ENCODE data around the gene POU2F1.
A peak's percentile ranks its signal among the peaks of the same experiment; 100 is the strongest.

Gene POU2F1

DNA sequence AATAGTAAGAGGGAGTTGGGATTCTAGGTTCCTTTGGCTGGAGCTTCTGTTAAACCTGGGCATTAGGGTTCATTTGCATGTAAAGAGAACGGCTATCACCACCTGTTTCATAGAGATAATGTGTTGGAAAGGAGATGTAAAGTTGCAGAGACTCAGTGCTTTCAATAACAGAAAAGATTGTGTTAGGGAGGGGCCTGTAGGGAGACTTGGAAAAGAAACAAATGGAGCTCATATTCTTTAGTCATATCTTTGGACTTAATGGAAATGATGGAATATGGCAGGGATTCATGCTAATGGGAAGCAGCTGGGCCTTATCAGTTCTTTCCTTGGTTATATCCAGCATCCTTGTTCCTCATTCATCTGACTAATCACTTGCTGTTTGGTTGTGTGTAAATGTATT is 152.7 kb downstream of the POU2F1 start:
- in situ Hi-C loops (cut with HindIII; ENCODE audit: low pct_ligation_motif_present, low pct_unique_long_range_greater_than_20kb, low sequenced_read_pairs), result no loop called here
- no peak for DNase-seq

DNA sequence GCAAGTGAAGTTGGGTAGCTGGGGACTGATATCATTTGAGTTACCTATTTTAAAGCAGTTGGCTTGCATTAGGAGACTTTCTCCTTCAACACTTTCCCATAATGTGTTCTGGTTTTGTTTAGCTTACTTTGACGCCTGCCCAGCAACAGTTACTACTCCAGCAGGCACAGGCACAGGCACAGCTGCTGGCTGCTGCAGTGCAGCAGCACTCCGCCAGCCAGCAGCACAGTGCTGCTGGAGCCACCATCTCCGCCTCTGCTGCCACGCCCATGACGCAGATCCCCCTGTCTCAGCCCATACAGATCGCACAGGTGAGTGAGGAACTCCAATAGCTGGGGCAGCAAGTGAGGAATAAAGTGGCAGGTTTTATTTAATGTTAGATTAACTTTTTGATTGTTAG is 153.3 kb downstream of the POU2F1 start:
- DNase-seq, result no peak
- in situ Hi-C loops (cut with HindIII; ENCODE audit: low pct_ligation_motif_present, low pct_unique_long_range_greater_than_20kb, low sequenced_read_pairs), result no loop called here

DNA sequence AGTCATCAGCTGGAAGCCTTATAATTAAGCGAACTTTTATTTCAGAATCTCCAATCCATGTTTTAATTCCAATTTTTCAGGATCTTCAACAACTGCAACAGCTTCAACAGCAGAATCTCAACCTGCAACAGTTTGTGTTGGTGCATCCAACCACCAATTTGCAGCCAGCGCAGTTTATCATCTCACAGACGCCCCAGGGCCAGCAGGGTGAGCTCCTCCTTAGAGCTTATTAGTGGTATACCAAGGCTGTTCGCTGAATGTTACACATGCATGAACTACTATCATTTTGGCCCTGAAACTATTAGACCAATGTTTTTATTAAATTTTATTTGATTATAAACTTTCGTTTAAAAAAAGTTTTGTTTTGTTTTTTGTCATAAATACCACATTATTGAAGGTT is 155.3 kb downstream of the POU2F1 start:
- no peak for DNase-seq
- in situ Hi-C loops (cut with HindIII; ENCODE audit: low pct_ligation_motif_present, low pct_unique_long_range_greater_than_20kb, low sequenced_read_pairs), result no loop called here

DNA sequence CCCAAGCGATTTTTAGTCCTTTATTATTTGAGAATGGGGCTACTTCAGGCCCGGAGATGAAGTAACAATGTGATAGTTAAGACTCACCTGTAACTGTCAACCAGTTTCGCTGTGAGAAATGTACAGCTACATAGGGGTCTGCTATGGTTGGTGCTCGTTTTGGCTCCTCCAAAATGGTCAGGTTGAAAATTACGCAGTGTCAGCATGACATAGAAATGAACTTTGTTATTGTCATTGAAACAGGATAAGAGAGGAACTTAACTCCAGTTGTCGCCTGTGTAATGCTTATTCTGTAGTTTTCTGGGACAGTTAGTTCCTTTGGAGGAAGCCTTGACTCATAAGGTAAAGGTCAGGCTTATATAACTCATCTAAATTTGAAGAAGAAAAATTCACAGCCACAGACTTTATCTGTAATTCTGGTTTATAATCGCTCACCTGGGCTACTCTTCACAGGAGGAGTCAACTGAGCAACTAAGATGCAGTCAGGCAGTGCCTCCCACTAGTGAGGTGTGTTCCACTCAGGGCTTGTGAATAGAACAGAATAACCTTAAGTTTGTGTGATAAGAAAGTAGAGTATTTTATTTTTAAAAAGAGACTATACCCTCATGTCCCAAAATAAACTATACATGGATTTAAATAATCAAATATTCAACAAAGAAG is 166.7 kb downstream of the POU2F1 start:
- in situ Hi-C loops (cut with HindIII; ENCODE audit: low pct_ligation_motif_present, low pct_unique_long_range_greater_than_20kb, low sequenced_read_pairs), result no loop called here
- no peak for DNase-seq

DNA sequence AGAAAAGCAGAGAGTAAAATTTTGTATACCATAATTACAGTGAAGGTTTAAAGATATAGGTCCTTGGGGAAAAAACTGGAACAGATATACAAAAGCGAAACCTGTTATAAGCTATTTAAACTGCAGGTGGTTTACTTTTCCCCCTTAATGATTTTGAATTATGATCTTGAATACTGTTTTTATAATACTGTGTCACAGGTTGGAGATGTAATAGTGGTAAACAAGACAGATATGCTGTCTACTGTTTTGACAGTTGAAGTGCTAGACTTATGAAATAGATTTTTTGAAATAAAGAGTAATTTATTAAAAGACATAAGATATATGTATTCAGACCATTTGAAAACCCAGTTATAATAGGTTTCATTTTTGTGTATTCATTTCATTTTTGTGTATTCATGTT is 168.3 kb downstream of the POU2F1 start:
- DNase-seq, result no peak
- in situ Hi-C loops (cut with HindIII; ENCODE audit: low pct_ligation_motif_present, low pct_unique_long_range_greater_than_20kb, low sequenced_read_pairs), result no loop called here

DNA sequence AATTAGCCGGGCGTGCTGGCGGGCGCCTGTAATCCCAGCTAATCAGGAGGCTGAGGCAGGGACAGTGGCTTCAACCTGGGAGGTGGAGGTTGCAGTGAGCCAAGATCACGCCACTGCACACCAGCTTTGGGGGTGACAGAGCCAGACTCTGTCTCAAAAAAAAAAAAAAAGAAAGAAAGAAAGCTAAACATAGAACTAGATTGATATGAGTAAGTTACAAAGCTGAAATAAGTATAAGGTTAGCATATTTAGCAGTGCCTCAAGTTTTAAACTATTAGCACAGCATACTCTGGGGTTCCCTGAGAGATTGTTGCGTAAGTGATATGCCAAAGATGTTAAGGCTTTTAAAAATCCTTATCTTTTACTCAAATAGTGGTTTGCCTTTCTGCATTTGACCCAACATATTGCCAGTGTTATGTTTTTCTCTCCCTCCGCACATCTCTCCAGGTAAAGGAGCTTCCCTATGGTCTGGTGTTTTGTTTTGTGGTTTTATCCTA is 171.6 kb downstream of the POU2F1 start:
- in situ Hi-C loops (cut with HindIII; ENCODE audit: low pct_ligation_motif_present, low pct_unique_long_range_greater_than_20kb, low sequenced_read_pairs), result no loop called here
- DNase-seq, result no peak

DNA sequence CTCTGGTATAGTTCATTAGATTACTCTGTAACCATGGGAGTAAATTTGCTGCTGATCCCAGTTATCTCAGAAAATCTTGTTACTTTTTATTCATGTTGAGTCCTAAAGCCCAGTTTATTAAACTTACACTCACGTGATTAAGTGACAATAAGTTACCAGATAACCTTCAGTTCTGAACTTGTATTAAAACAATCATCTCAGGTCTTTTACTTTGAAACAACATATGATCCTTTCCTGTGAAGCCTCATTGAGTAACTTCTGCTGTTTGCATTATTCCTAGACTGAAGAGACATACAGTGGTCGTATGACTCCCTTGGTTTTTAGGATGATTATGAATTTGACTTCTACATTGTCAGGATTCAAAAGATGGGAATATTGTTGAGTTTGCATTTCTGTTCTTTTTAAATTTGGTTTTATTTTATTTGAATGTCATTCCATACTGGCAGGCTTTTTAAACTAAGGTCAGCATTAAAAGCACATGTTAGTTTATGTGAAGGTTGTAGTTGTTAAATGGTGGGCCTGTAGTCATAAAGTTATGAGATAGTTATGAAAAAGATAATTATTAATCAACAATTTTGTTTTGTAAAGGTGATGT is 179.8 kb downstream of the POU2F1 start:
- in situ Hi-C loops (cut with HindIII; ENCODE audit: low pct_ligation_motif_present, low pct_unique_long_range_greater_than_20kb, low sequenced_read_pairs), result no loop called here
- no peak for DNase-seq

DNA sequence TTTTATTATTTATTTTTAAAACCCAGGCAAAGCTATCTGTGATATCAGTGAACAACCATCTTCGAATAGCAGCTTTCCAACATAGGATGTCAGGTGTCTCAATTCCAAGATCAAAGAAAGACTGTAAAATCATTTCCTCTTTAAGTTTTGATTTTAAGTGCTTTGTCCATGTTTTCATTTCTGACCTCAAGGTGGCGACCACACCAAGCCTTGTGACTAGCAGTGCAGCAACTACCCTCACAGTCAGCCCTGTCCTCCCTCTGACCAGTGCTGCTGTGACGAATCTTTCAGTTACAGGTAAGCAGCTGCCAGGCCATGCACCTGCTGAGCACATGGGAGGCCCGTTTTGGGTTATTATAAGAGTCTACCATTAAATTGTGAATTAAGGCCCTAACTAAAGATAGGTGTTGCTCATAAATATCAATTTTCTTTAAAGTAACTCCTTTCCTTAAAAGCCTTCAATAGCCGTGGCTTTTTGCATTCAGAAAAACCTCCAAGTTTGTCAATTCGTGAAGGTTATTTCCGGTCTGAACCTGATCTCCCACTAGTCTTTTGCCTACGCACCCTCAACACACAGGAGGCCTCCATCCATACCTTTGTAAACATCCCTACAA is 180.7 kb downstream of the POU2F1 start:
- peak; percentile 54 for DNase-seq
- in situ Hi-C loops (cut with HindIII; ENCODE audit: low pct_ligation_motif_present, low pct_unique_long_range_greater_than_20kb, low sequenced_read_pairs), result no loop called here

DNA sequence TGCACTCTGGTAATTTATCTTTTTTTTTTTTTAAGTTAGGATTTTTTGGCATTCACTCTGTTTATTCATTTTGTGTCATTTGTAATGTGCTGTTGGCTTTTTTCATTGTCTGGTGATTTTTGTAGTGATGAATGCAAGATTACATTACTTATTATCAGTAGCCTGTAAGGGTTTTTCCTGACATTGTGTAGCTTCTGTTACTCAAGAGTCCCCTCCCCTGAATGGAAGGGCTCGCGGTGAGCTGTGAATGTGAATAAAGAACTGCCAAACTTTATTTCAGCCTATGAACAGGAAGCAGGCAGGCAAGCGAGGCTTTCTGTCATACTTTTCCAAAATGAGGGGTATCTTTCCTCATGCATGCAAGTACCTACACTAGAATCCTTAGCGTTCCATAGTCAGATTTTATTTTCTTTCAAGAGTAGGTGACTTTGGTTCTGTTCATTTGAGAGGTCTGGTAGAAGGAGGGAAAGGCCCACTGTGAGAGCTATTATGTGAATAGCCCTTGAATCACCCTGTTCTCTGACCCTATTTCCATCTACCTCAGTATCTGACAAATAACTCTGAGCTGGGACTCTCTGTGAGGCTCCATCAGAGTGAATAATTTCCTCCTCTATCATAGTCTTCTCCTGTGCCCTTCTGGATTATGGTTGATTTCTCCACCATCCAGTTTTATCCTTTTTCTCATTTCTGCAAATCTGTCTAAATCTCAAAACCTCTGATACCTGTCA is 183.6 kb downstream of the POU2F1 start:
- DNase-seq, result no peak
- in situ Hi-C loops (cut with HindIII; ENCODE audit: low pct_ligation_motif_present, low pct_unique_long_range_greater_than_20kb, low sequenced_read_pairs), result no loop called here

DNA sequence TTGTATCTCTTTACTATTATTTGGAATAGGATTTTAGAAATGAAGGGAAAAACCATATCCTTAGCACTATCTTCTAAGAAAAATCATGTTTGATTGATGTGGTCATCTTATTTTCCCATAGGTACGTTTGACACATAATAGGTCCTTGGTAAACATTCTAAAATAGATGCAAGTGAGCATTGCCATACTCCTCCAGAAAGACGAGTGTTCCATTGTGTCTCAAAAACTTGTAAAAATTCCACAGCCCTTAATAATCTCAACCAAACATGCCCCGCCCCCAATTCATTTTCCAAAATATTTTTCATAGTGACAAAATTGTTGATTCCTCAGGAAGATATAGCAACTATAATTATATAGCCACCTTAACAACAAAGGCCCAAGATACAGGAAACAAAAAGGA is 184.2 kb downstream of the POU2F1 start:
- in situ Hi-C loops (cut with HindIII; ENCODE audit: low pct_ligation_motif_present, low pct_unique_long_range_greater_than_20kb, low sequenced_read_pairs), result no loop called here

DNA sequence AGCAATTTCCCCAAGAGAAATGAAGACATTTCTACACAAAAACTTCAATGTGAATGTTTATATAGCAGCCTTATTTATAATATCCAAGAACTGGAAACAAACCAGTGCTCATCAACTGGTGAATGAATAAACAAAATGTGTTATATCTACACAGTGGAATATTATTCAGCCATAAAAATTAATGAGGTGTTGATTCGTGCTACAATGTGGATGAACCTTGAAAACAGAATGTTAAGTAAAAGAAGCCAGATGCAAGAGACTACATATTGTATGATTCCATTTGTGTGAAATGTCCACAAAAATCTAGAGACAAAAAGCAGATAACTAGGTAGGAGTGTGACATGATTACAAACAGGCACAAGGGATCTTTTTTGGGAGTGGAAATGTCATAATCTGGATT is 187.7 kb downstream of the POU2F1 start:
- in situ Hi-C loops (cut with HindIII; ENCODE audit: low pct_ligation_motif_present, low pct_unique_long_range_greater_than_20kb, low sequenced_read_pairs), result no loop called here
- no peak for DNase-seq

More for the DNA sequence above, 184.2 kb downstream of the POU2F1 start:
- DNase-seq, result no peak

DNA sequence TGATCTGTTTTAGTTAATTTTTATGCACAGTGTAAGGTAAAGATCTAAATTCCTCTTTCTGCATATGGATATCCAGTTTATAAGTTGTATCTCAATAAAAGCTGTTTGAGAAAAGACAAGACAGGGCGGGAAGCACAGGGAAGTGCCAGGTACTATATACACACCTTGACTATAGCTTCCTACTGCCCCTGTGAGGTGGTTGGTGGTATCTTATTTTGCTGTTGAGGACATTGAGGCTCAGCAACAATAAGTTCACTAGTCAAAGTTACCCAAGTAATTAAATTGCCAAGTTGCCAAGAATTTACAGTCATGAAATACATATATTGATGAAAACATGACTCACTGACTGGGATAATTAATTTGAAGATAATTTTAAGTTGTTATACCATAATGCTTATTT is 188.5 kb downstream of the POU2F1 start:
- peak; percentile 10 for DNase-seq
- in situ Hi-C loops (cut with HindIII; ENCODE audit: low pct_ligation_motif_present, low pct_unique_long_range_greater_than_20kb, low sequenced_read_pairs), result no loop called here

DNA sequence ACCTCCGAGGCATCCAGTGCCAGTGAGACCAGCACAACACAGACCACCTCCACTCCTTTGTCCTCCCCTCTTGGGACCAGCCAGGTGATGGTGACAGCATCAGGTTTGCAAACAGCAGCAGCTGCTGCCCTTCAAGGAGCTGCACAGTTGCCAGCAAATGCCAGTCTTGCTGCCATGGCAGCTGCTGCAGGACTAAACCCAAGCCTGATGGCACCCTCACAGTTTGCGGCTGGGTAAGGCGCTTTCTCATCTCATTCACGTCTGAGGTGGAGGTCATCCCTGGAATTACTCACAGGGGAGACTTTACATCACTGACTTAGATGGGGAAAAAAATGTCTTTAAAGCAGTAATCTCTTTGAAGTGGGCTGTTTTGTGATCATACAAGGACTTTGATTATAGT is 191.4 kb downstream of the POU2F1 start:
- in situ Hi-C loops (cut with HindIII; ENCODE audit: low pct_ligation_motif_present, low pct_unique_long_range_greater_than_20kb, low sequenced_read_pairs), result no loop called here

DNA sequence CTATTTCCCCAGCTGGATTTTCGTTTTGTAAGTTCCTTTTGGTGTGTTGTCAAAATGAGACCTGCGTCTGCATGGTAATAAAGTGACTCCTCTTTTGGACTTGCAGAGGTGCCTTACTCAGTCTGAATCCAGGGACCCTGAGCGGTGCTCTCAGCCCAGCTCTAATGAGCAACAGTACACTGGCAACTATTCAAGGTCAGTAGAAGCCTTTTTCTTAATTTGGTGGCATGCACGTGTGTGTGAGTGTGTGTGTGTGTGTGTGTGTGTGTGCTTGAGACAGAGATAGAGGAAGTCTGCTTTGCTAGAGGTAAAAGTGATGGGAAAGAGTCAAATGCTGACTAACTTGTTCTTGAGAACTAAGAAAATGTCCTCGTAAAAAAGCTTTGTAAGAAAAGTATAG is 192.2 kb downstream of the POU2F1 start:
- in situ Hi-C loops (cut with HindIII; ENCODE audit: low pct_ligation_motif_present, low pct_unique_long_range_greater_than_20kb, low sequenced_read_pairs), result no loop called here
- DNase-seq, result no peak

More for the DNA sequence above, 191.4 kb downstream of the POU2F1 start:
- DNase-seq, result no peak

DNA sequence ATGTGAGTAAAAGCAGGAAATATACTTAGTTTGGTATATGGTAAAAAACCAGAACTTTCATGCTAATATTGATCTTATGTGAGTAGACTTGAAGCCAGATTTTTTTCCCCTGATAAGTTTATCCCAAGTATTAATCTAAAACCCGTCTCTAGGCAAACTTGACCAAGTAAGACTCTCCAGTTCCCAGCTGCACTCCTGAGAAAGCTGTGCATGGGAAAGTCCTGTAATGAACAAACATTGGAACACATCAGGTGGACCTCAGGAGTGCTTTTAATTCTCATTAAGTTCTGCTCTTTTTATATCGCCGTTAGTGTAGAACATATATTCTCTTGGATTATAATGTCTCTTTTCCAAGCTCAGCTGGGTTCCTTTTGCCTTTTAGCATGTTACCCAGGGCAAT is 192.6 kb downstream of the POU2F1 start:
- in situ Hi-C loops (cut with HindIII; ENCODE audit: low pct_ligation_motif_present, low pct_unique_long_range_greater_than_20kb, low sequenced_read_pairs), result no loop called here

DNA sequence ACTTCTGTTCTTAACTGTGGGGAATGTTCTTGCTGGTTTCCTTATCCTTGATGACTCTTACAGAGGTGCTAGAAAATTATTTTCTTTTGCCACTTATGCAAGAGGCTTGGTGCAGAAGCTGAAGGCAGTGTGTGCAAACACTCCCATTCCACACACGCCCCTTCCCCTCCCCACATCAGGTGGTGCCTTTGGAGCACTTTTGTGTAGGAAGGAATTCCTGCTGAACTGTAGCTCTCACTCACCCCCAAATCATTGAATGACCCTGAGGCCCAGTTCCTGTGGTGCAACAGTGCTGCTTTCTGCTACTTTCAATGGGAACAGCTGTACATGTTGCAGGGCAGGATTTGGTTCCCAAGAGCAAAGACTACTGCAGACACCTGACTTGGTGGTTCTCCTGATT is 195.8 kb downstream of the POU2F1 start:
- in situ Hi-C loops (cut with HindIII; ENCODE audit: low pct_ligation_motif_present, low pct_unique_long_range_greater_than_20kb, low sequenced_read_pairs), result no loop called here
- DNase-seq, result no peak

More for the DNA sequence above, 192.6 kb downstream of the POU2F1 start:
- DNase-seq, result no peak

DNA sequence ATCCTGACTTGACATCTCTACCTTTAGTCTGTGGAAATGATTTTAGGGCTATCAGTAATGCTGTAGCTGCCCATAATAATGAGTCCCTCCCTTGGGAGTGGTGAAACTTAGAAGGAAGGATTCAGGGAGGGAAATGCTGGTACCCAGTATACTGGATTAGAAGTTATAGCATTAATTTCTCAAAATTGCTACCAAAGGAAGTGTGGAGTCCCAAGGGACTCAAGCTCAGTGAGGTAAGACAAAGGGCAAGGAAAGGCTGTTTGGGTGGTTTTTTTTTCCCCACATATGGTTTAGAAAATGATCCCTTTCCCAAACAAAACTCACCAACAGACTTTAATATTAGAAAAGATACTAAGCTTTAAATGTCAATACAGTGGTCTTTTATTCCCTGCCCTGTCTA is 197.7 kb downstream of the POU2F1 start:
- in situ Hi-C loops (cut with HindIII; ENCODE audit: low pct_ligation_motif_present, low pct_unique_long_range_greater_than_20kb, low sequenced_read_pairs), result no loop called here

DNA sequence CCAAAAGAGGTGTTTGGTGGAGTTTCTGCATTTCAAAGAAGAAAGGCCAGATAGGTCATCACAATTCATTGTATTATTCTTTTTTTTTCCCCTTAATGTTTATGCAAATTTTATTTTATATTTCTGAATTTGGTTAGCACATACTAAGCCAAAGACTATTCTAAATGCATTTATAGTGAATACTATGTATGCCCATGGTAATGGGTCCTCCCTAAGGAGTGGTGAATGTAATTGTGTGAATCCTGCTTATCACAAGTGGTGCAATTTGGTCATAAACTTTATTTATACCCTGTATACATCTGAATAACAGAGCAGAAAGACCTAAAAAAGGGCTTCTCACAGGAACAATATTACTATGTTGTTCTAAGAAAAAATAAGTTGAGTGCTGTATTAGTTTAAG is 198.6 kb downstream of the POU2F1 start:
- in situ Hi-C loops (cut with HindIII; ENCODE audit: low pct_ligation_motif_present, low pct_unique_long_range_greater_than_20kb, low sequenced_read_pairs), result no loop called here

More for the DNA sequence above, 197.7 kb downstream of the POU2F1 start:
- DNase-seq, result no peak

DNA sequence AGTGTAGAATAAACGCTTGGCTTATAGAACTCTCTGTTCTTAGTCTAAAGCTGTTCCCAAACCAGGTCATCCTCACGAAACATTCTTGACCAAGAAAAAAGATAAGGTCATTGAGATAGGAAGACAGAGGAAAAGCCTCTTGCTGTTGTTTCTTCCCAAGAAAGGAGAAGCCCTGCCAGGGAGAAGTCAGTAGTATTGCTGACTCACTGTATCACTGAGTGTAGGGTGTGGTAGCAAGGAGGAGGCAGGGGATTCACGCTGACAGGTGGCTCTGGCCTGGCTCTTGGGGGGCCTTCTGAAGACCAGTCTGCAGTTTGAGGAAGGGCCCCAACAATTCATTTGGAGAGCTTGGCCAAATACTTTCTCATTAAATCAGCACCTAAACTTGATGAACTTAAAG is 199.8 kb downstream of the POU2F1 start:
- in situ Hi-C loops (cut with HindIII; ENCODE audit: low pct_ligation_motif_present, low pct_unique_long_range_greater_than_20kb, low sequenced_read_pairs), result no loop called here
- DNase-seq, result no peak

More for the DNA sequence above, 198.6 kb downstream of the POU2F1 start:
- DNase-seq, result no peak

Measured in ACHN (cell line).